HepG2 (cell line): Measurements from ENCODE around the gene RAET1E. TPM values are rescaled to one million over a fixed set of nuclear protein-coding genes. Genes with fewer than 3 reads are reported as not detected.

Experiments
- ATAD3A ChIP-seq: sonication (generic); formaldehyde crosslinking; IDR thresholded peaks from 2 replicates; pipeline ENCODE4 v1.4.0; 2020; ENCODE audit warnings: missing genetic modification reagents
- DMAP1 ChIP-seq: IDR thresholded peaks from 2 replicates; pipeline ENCODE4 v1.6.1; 2016
- HOXA3 ChIP-seq: sonication (generic); formaldehyde crosslinking; IDR thresholded peaks from 2 replicates; pipeline ENCODE4 v1.5.0; 2020; ENCODE audit warnings: missing genetic modification reagents
- KDM3A ChIP-seq: IDR thresholded peaks from 2 replicates; pipeline ENCODE4 v1.6.1; 2018; ENCODE audit warnings: low read depth, missing compliant biosample characterization
- KLF9 ChIP-seq: IDR thresholded peaks from 2 replicates; pipeline ENCODE4 v1.6.1; 2016; ENCODE audit warnings: low read depth
- MED8 ChIP-seq: sonication (generic); formaldehyde crosslinking; IDR thresholded peaks from 2 replicates; pipeline ENCODE4 v1.8.1; 2023; ENCODE audit warnings: mild to moderate bottlenecking, missing genetic modification reagents; ENCODE audit not compliant: insufficient replicate concordance
- MNT ChIP-seq: fragments of 450-650 bp; IDR thresholded peaks from 2 replicates; pipeline ENCODE4 v1.6.1; 2016
- NFE2L1 ChIP-seq: sonication (generic); formaldehyde crosslinking; IDR thresholded peaks from 2 replicates; pipeline ENCODE4 v1.4.0; 2020; ENCODE audit warnings: missing genetic modification reagents, mild to moderate bottlenecking, borderline replicate concordance
- PHB2 ChIP-seq: fragments of 450-650 bp; IDR thresholded peaks from 2 replicates; pipeline ENCODE4 v1.6.1; 2018; ENCODE audit not compliant: partially characterized antibody
- RAD21 ChIP-seq: fragments of 450-650 bp; formaldehyde crosslinking; IDR thresholded peaks from 2 replicates; pipeline ENCODE4 v1.5.0; 2020; ENCODE audit warnings: mild to moderate bottlenecking
- SETDB1 ChIP-seq: sonication (generic); formaldehyde crosslinking; IDR thresholded peaks from 2 replicates; pipeline ENCODE4 v1.5.1; 2020; ENCODE audit warnings: missing genetic modification reagents, mild to moderate bottlenecking, borderline replicate concordance
- SNAPC4 ChIP-seq: sonication (generic); formaldehyde crosslinking; IDR thresholded peaks from 2 replicates; pipeline ENCODE4 v1.4.0; 2020; ENCODE audit warnings: mild to moderate bottlenecking, missing genetic modification reagents
- SPEN ChIP-seq: sonication (generic); formaldehyde crosslinking; IDR thresholded peaks from 2 replicates; pipeline ENCODE4 v1.5.1; 2020; ENCODE audit warnings: low read depth, mild to moderate bottlenecking, missing genetic modification reagents
- ZBTB37 ChIP-seq: sonication (generic); formaldehyde crosslinking; IDR thresholded peaks from 2 replicates; pipeline ENCODE4 v1.4.0; 2020; ENCODE audit warnings: mild to moderate bottlenecking, missing genetic modification reagents
- ZKSCAN8 ChIP-seq: IDR thresholded peaks from 2 replicates; pipeline ENCODE4 v1.6.1; 2016; ENCODE audit warnings: borderline replicate concordance, missing genetic modification reagents, missing compliant biosample characterization
- ZNF329 ChIP-seq: sonication (generic); formaldehyde crosslinking; IDR thresholded peaks from 2 replicates; pipeline ENCODE4 v1.9.0; 2021; ENCODE audit warnings: low read depth, mild to moderate bottlenecking, missing genetic modification reagents
- ZNF552 ChIP-seq: sonication (generic); formaldehyde crosslinking; IDR thresholded peaks from 2 replicates; pipeline ENCODE4 v1.9.0; 2022; ENCODE audit warnings: missing genetic modification reagents, mild to moderate bottlenecking, borderline replicate concordance
- ZNF563 ChIP-seq: sonication (generic); formaldehyde crosslinking; IDR thresholded peaks from 2 replicates; pipeline ENCODE4 v1.8.0; 2022; ENCODE audit warnings: mild to moderate bottlenecking, moderate library complexity, missing genetic modification reagents
- ZNF879 ChIP-seq: sonication (generic); formaldehyde crosslinking; IDR thresholded peaks from 2 replicates; pipeline ENCODE4 v1.8.1; 2023; ENCODE audit warnings: missing genetic modification reagents
- ZSCAN25 ChIP-seq: sonication (generic); formaldehyde crosslinking; IDR thresholded peaks from 2 replicates; pipeline ENCODE4 v1.8.0; 2022; ENCODE audit warnings: mild to moderate bottlenecking, missing genetic modification reagents
- polyA plus RNA-seq, 8 experiments: library from polyadenylated mRNA; depleted of rRNA in 3 of 8; stranded (reverse) in 7 of 8; unstranded in 1 of 8; fragments of >200 nt; fragmentation: Illumina TruSeq in 4 of 8; extraction: Trizol in 4 of 8; gene quantifications; 2 replicates each; pipeline versions ENCODE4 v1.2.1 to v1.2.3, GENCODE V29; 2011 to 2016; ENCODE audit warnings: low read depth in 4 of 8, missing spikeins in 1 of 8, mixed read lengths in 1 of 8; ENCODE audit not compliant: insufficient read depth in 1 of 8
- total RNA-seq, 5 experiments: library from RNA; depleted of rRNA; stranded (reverse); fragments of >200 nt; fragmentation: Illumina TruSeq; extraction: Trizol; gene quantifications; 2 replicates each; pipeline ENCODE4 v1.2.3, GENCODE V29; 2016; ENCODE audit warnings: low read depth in 1 of 5
- TF ChIP-seq, protein P1 (sequence below): fragments of 450-650 bp; IDR thresholded peaks from 2 replicates; pipeline ENCODE4 v1.6.1; 2017

The RAET1E gene
- total and polyA plus RNA-seq, 2 of the 13 experiments (the other 11 are each of a cell fraction or from before 2014, with no cell fraction given): not detected

GRCh38 chr6:149860834-149861602 is 36.9 kb downstream of the RAET1E start (continued):
- TF ChIP-seq, protein P1, sequence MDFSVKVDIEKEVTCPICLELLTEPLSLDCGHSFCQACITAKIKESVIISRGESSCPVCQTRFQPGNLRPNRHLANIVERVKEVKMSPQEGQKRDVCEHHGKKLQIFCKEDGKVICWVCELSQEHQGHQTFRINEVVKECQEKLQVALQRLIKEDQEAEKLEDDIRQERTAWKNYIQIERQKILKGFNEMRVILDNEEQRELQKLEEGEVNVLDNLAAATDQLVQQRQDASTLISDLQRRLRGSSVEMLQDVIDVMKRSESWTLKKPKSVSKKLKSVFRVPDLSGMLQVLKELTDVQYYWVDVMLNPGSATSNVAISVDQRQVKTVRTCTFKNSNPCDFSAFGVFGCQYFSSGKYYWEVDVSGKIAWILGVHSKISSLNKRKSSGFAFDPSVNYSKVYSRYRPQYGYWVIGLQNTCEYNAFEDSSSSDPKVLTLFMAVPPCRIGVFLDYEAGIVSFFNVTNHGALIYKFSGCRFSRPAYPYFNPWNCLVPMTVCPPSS: no peak
- TF ChIP-seq ZNF329 (no peak), SPEN (CRISPR knock-in tag) (0 out of 2 replicates have a peak, but pooled peaks have one; percentile 66), ZBTB37 (CRISPR knock-in tag) (no peak), SNAPC4 (CRISPR knock-in tag) (peak; percentile 54; the same call in 1 of the 2 replicates), KLF9 (CRISPR knock-in tag) (no peak), RAD21 (CRISPR knock-in tag) (peak; percentile 39; the same call in 1 of the 2 replicates), MNT (peak; percentile 69), MED8 (CRISPR knock-in tag) (no peak), SETDB1 (CRISPR knock-in tag) (no peak), ZNF552 (CRISPR knock-in tag) (no peak; the same call in 1 of the 2 replicates), KDM3A (peak; percentile 55; the same call in 1 of the 2 replicates), NFE2L1 (CRISPR knock-in tag) (no peak), PHB2 (no peak), HOXA3 (CRISPR knock-in tag) (peak; percentile 77), DMAP1 (CRISPR knock-in tag) (peak; percentile 52; the same call in 1 of the 2 replicates), ATAD3A (no peak), ZKSCAN8 (CRISPR knock-in tag) (peak; percentile 85), ZSCAN25 (CRISPR knock-in tag) (no peak), ZNF563 (CRISPR knock-in tag) (no peak), ZNF879 (no peak)
